ENCODE measurements around the gene ESPN. TPM values are rescaled to one million over a fixed set of nuclear protein-coding genes. Genes with fewer than 3 reads are reported as not detected.

The ESPN gene
- polyA plus RNA-seq, 4 donors, result 14.0 to 26.5 (median 20.6) TPM

- no peak for DNase-seq (ENCODE audit: low read depth in 4 of 4, low spot score in 2 of 4)
Observed at GRCh38 chr1:6495540-6496364, 71.2 kb downstream of the ESPN start.

GRCh38 chr1:6496365-6496721 lies 71.8 kb downstream of the ESPN start:
- no peak for DNase-seq (ENCODE audit: low read depth in 4 of 4, low spot score in 2 of 4)

GRCh38 chr1:6496890-6497214 lies 72.3 kb downstream of the ESPN start:
- DNase-seq (ENCODE audit: low read depth in 4 of 4, low spot score in 2 of 4), result no peak

- DNase-seq (ENCODE audit: low read depth in 4 of 4, low spot score in 2 of 4), result no peak
Observed at GRCh38 chr1:6497215-6497866, 72.8 kb downstream of the ESPN start.

- no peak for DNase-seq (ENCODE audit: low read depth in 4 of 4, low spot score in 2 of 4)
Observed at GRCh38 chr1:6497867-6498575, 73.4 kb downstream of the ESPN start.

- no peak for DNase-seq (ENCODE audit: low read depth in 4 of 4, low spot score in 2 of 4)
Observed at GRCh38 chr1:6498576-6499111, 74.1 kb downstream of the ESPN start.

- DNase-seq (ENCODE audit: low read depth in 4 of 4, low spot score in 2 of 4), result no peak
Observed at GRCh38 chr1:6499296-6499695, 74.7 kb downstream of the ESPN start.

- DNase-seq (ENCODE audit: low read depth in 4 of 4, low spot score in 2 of 4), result no peak
Observed at GRCh38 chr1:6500544-6501278, 76.1 kb downstream of the ESPN start.

GRCh38 chr1:6501279-6501813 lies 76.8 kb downstream of the ESPN start:
- DNase-seq (ENCODE audit: low read depth in 4 of 4, low spot score in 2 of 4), result no peak

- no peak for DNase-seq (ENCODE audit: low read depth in 4 of 4, low spot score in 2 of 4)
Observed at GRCh38 chr1:6502000-6502891, 77.7 kb downstream of the ESPN start.

- DNase-seq (ENCODE audit: low read depth in 4 of 4, low spot score in 2 of 4), result no peak
Observed at GRCh38 chr1:6503884-6504602, 79.5 kb downstream of the ESPN start.

GRCh38 chr1:6504887-6505286 lies 80.3 kb downstream of the ESPN start:
- no peak for DNase-seq (ENCODE audit: low read depth in 4 of 4, low spot score in 2 of 4)

- DNase-seq (ENCODE audit: low read depth in 4 of 4, low spot score in 2 of 4), result no peak
Observed at GRCh38 chr1:6505367-6506209, 81.0 kb downstream of the ESPN start.

GRCh38 chr1:6506210-6507036 lies 81.8 kb downstream of the ESPN start:
- DNase-seq (ENCODE audit: low read depth in 4 of 4, low spot score in 2 of 4), result no peak

- DNase-seq (ENCODE audit: low read depth in 4 of 4, low spot score in 2 of 4), result no peak
Observed at GRCh38 chr1:6507037-6507428, 82.5 kb downstream of the ESPN start.

- no peak for DNase-seq (ENCODE audit: low read depth in 4 of 4, low spot score in 2 of 4)
Observed at GRCh38 chr1:6507461-6507911, 82.9 kb downstream of the ESPN start.
